Heart left ventricle (tissue), 16 donors: ENCODE data around the gene TMSB4X. TPM values are rescaled to one million over a fixed set of nuclear protein-coding genes. Genes with fewer than 3 reads are reported as not detected.

Source experiments
- ATAC-seq, 4 donors: fragments of 200-7000 bp; cut with Tn5 transposase; one replicate each; pipeline ENCODE4 v1.9.1; 2020 to 2022; ENCODE audit warnings: moderate library complexity in 4 of 4, mild to moderate bottlenecking in 3 of 4, moderate number of reproducible peaks in 1 of 4
- DNase-seq, 5 donors: peaks; one replicate each; pipeline ENCODE4 v3.0.0-alpha.2; 2020
- H3K27ac ChIP-seq, 12 donors: fragments of 200-600 bp; sonication (generic) in 4 of 12; one replicate each; pipeline versions ENCODE4 v1.5.0 to v1.8.0; 2016 to 2022; ENCODE audit warnings: mild to moderate bottlenecking in 2 of 12
- H3K27me3 ChIP-seq, 9 donors: fragments of 200-600 bp; sonication (generic) in 2 of 9; one replicate each; pipeline versions ENCODE4 v1.5.1 to v1.8.0; 2016 to 2022; ENCODE audit warnings: mild to moderate bottlenecking in 3 of 9
- H3K36me3 ChIP-seq, 9 donors: fragments of 200-600 bp; sonication (generic) in 2 of 9; one replicate each; pipeline versions ENCODE4 v1.5.0 to v1.8.0; 2018 to 2022; ENCODE audit warnings: mild to moderate bottlenecking in 2 of 9
- H3K4me1 ChIP-seq, 12 donors: fragments of 200-600 bp; sonication (generic) in 4 of 12; one replicate each; pipeline versions ENCODE4 v1.5.0 to v1.8.0; 2016 to 2022; ENCODE audit warnings: mild to moderate bottlenecking in 3 of 12
- H3K4me3 ChIP-seq, 12 donors: fragments of 200-600 bp; sonication (generic) in 4 of 12; one replicate each; pipeline versions ENCODE4 v1.5.0 to v1.8.0; 2017 to 2022; ENCODE audit warnings: mild to moderate bottlenecking in 9 of 12, moderate library complexity in 4 of 12
- H3K9me3 ChIP-seq, 12 donors: fragments of 200-600 bp; sonication (generic) in 4 of 12; one replicate each; pipeline versions ENCODE4 v1.5.0 to v1.8.0; 2016 to 2022; ENCODE audit warnings: mild to moderate bottlenecking in 1 of 12
- POLR2A ChIP-seq, 2 donors: fragments of 450-650 bp; IDR thresholded peaks; one replicate each; pipeline ENCODE4 v1.6.1; 2017; ENCODE audit warnings: antibody characterized with exemption in 2 of 2, mild to moderate bottlenecking in 2 of 2, moderate library complexity in 2 of 2
- WGBS, 4 donors: extraction: QIAGEN DNeasy Blood & Tissue Kit in 2 of 4; methylation state at CpG; one replicate each; pipeline versions ENCODE4 v1.1.5 to v1.1.7; 2013 to 2018; 5-methylcytosine and 5-hydroxymethylcytosine counted together
- intact Hi-C, 10 donors: fragments of 100-400 bp; cut with DNase I; formaldehyde crosslinking; loops; one replicate each; pipeline versions ENCODE4 v1.11.1 to v1.14.2; 2022
- long read RNA-seq, 3 donors: library from polyadenylated mRNA; unstranded; transcript quantifications; one replicate each; pipeline ENCODE4 v2.0.0, GENCODE V29; 2020 to 2021
- polyA plus RNA-seq, 2 donors: library from polyadenylated mRNA; stranded (reverse); fragments of 200-250 nt; gene quantifications; one replicate each; pipeline ENCODE4 v1.2.3, GENCODE V29; 2013
- total RNA-seq, 9 donors: library from RNA; depleted of rRNA in 2 of 9; stranded (reverse); fragments of >200 nt in 2 of 9; fragmentation: NEBNext Ultra II Directional in 3 of 9; extraction: Animal tissue kit (Norgen Biotek cat#: 25700) in 3 of 9; gene quantifications; one replicate each; pipeline versions ENCODE4 v1.1.0 to v1.2.4, GENCODE V29; 2016 to 2023
- TF ChIP-seq, protein P1 (sequence below), 12 donors: fragments of 200-600 bp; sonication (generic) in 4 of 12; IDR thresholded peaks; one replicate each; pipeline versions ENCODE4 v1.5.0 to v1.8.0; 2018 to 2022; ENCODE audit warnings: antibody characterized with exemption in 12 of 12, mild to moderate bottlenecking in 5 of 12
- donor health status: ischemic (EF 13 %, LVEDD 7.1; RV severe dilation, severe dysfunction).
- donor health status: healthy with polysubstance abuse.
- donor health status: DM: no; HTN: yes; CAD: no.
- donor health status: DM: no; HTN: no; CAD: no.
- donor health status: ischemic (EF 25% LVEDD 6.9; RV normal size, moderate dysfunction).
- donor health status: ischemic (EF 25% LVEDD 5.7; RV mildly dilated, moderate dysfunction).
- donor health status: healthy.
- donor health status: DM: yes; HTN: yes; CAD: no.
- donor health status: ischemic (EF 35%, LVEDD 5.7; RV mildly dilated, moderate dysfunction).
- donor health status: nonischemic (EF 11% LVEDD 7.7; RV severe dilation, severe dysfunction).
- donor health status: DM: yes; HTN: yes; CAD: no.
- donor health status: PGD.
- donor health status: ischemic (EF 29% LVEDD 5.4; RV normal size, mild dysfunction).
- donor health status: nonischemic (EF 23%, LVEDD 6.1; RV moderate dilation, normal function).

Gene TMSB4X
- 1,000 to 10,000 TPM in 4 of 9 donors, 100 to 1,000 TPM in 5; 689 to 3,543 (median 935) TPM for total RNA-seq
- polyA plus RNA-seq, result 1,000 to 10,000 TPM; 1,893 to 1,976 TPM
- long read RNA-seq, donor 1, transcript TMSB4X-204 (3 exons, 628 nt), result major isoform, 255 of 275 reads
- long read RNA-seq, donor 1, partial matches to known transcripts, result 0 of 275 reads
- long read RNA-seq, donor 1, other reads (novel, unspliced or antisense), result 16 of 275 reads
- long read RNA-seq, donor 2, transcript TMSB4X-204 (3 exons, 628 nt), result major isoform, 119 of 126 reads
- long read RNA-seq, donor 2, partial matches to known transcripts, result 0 of 126 reads
- long read RNA-seq, donor 2, other reads (novel, unspliced or antisense), result 4 of 126 reads
- long read RNA-seq, donor 3, transcript TMSB4X-204 (3 exons, 628 nt), result major isoform, 213 of 233 reads
- long read RNA-seq, donor 3, transcript TMSB4X-203 (2 exons, 1,702 nt), result minor isoform, 7 of 233 reads
- long read RNA-seq, donor 3, partial matches to known transcripts, result 0 of 233 reads
- long read RNA-seq, donor 3, other reads (novel, unspliced or antisense), result 13 of 233 reads

DNA sequence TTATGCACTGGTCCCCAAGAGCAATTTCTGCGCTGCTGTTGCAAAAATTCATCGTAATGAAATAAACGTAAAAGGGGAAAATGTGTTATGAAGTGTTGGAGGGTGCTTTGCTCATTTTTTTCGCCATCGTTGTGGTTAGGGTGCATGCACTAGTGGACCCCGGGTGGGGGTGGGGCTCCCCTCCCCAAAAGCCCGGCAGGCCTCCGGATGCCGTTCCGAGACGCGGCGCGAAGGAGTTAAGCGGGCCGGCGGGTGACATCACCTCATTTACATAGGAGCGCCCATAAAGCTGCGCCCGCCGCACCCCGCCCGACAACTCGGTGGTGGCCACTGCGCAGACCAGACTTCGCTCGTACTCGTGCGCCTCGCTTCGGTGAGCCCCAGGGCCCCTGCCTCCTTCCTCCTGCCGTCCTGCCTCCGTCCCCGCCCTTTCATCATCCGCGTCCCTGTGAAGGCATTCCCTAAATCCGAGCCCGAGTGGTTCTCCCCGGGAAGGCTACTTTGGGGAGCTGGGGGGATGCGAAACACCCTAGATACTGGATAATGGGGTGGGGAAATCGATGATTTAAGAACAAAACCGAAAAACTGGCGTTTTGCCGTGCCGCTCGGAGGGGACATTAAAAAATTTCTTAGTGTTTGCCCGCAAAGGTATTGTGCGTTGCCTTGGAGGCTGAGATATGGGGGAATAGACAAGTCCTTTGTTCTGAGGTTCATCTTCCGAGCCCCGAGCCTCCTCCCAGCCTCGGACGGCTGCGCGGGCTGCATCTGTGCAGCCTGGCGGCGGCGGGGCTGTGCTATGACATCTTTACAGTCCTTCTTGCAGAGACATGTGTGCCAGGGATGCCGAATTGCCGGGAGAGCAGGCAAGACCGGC, at the start of gene TMSB4X:
Gene TMSB4X, plus strand, starts transcription at position 315 of the 874 bp plus-strand sequence.
- DNase-seq (peak; percentile 84 to 92 (median 87)), ATAC-seq (peak; percentile 80 to 88 (median 82))
- intact Hi-C loops, result loop anchor here in 9 of 10 donors (2.0 to 10.0 kb wide), 16 partner anchors 60 to 514 kb away; no protein-coding TSS in a partner anchor
- TF ChIP-seq, protein P1, sequence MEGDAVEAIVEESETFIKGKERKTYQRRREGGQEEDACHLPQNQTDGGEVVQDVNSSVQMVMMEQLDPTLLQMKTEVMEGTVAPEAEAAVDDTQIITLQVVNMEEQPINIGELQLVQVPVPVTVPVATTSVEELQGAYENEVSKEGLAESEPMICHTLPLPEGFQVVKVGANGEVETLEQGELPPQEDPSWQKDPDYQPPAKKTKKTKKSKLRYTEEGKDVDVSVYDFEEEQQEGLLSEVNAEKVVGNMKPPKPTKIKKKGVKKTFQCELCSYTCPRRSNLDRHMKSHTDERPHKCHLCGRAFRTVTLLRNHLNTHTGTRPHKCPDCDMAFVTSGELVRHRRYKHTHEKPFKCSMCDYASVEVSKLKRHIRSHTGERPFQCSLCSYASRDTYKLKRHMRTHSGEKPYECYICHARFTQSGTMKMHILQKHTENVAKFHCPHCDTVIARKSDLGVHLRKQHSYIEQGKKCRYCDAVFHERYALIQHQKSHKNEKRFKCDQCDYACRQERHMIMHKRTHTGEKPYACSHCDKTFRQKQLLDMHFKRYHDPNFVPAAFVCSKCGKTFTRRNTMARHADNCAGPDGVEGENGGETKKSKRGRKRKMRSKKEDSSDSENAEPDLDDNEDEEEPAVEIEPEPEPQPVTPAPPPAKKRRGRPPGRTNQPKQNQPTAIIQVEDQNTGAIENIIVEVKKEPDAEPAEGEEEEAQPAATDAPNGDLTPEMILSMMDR (IDR thresholded peaks at IDR 0.05), result no peak
- peak; percentile 60 to 98 for TF ChIP-seq POLR2A (IDR thresholded peaks at IDR 0.05)
- H3K27me3 ChIP-seq, result peaks cover 0 to 19% (median 0%) of the 10 kb centered on the region in 9 donors
- peaks cover 0 to 69% (median 9%) of the 10 kb centered on the region in 12 donors for H3K4me1 ChIP-seq
- H3K9me3 ChIP-seq, result peaks cover 0 to 5% (median 0%) of the 10 kb centered on the region in 12 donors
- WGBS, 4 donors, result 1 to 26% (median 13%) methylated on average over 52 to 60 of the region's 60 CpGs
- H3K4me3 ChIP-seq, result peak within 1 kb of the TSS; percentile 61 to 99 (median 84)
- H3K36me3 ChIP-seq, result peaks cover 0 to 18% (median 7%) of the 10 kb centered on the region in 9 donors
- peak within 1 kb of the TSS; percentile 90 to 99 (median 95) for H3K27ac ChIP-seq

DNA sequence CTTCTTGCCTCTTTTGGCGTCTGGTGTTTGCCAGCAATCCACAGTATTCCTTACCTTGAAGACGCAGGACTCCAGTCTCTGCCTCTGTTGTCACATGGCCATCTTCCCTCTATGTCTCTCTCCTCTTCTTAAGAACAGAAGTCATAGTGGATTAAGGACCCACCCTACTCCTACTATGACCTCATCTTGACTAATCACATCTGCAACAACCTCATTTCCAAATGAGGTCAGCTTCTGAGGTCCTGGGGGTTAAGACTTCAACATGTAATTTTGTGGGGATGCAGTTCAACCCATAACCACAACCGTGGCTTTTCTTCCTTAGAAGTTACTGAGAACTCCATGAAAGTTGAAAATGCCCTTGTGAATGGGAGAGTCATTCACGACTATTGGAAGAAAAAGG, 45.2 kb upstream of the TMSB4X start:
- intact Hi-C loops, result no loop called here
- Histone ChIP-seq H3K4me3 (no peak overlapping the region), H3K27ac (no peak overlapping the region), H3K9me3 (no peaks in the 10 kb centered on the region), H3K27me3 (peaks cover 0 to 44% (median 0%) of the 10 kb centered on the region in 9 donors), H3K4me1 (no peaks in the 10 kb centered on the region), H3K36me3 (no peaks in the 10 kb centered on the region)
- DNase-seq (no peak), ATAC-seq (no peak)
- 66 to 79% (median 77%) methylated on average over 4 of the region's 4 CpGs for WGBS, 4 donors
- TF ChIP-seq POLR2A (IDR thresholded peaks at IDR 0.05), result no peak
- TF ChIP-seq, protein P1 (IDR thresholded peaks at IDR 0.05), result no peak

DNA sequence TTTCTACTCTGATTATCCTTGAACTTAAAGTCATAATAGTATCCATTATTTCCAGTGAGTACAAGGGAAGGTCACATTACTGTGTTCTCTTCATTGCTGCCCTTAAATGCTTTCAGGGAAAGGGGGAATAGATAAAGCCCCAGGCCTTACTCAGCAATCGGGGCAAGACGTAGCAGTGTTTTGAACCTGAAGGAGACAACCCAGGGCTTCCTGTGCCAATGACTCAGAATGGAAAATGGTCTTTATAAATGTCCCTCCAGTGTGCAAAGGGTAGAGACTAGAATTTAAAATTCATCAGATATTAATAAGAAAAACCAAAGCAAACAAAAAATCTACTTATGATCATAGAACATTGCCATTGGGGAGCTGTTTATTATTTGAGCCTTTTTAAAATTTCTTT, 44.8 kb upstream of the TMSB4X start:
- DNase-seq (no peak), ATAC-seq (no peak)
- peaks cover 0 to 45% (median 0%) of the 10 kb centered on the region in 9 donors for H3K27me3 ChIP-seq
- H3K27ac ChIP-seq, result no peak overlapping the region
- H3K4me3 ChIP-seq, result no peak overlapping the region
- intact Hi-C loops, result no loop called here
- TF ChIP-seq POLR2A (IDR thresholded peaks at IDR 0.05), result no peak
- TF ChIP-seq, protein P1 (IDR thresholded peaks at IDR 0.05), result no peak
- no peaks in the 10 kb centered on the region for H3K4me1 ChIP-seq
- H3K36me3 ChIP-seq, result no peaks in the 10 kb centered on the region
- 84 to 90% (median 88%) methylated on average over 2 of the region's 2 CpGs for WGBS, 4 donors
- no peaks in the 10 kb centered on the region for H3K9me3 ChIP-seq
